GM12801 (cell line): ENCODE results near the gene WDR38.

Experiments used
- CTCF ChIP-seq: IDR thresholded peaks from one replicate; pipeline ENCODE4 v1.5.1; 2011; ENCODE audit warnings: control low read depth; ENCODE audit not compliant: insufficient read length; ENCODE audit errors: extremely low read depth

Gene WDR38

GRCh38 chr9:124828489-124829333, 24.5 kb upstream of the WDR38 start:
- TF ChIP-seq CTCF = no peak

DNA sequence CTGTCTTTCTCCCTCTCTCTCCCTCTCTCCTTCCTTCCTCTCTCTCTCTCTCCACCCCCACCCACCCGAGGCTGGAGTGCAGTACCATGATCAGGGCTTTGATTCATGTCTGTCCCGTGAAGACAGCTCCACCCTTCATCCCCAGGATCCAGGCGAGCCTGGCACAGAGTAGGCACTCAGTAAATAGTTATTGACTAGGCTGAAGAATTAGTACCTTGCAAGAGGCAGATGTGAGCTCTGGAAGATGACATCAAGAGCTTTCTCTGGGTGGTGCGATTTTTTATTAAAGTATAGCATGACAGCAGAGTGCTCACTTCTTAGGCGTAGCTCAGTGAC, 24.0 kb upstream of the WDR38 start:
- TF ChIP-seq CTCF = no peak

GRCh38 chr9:124830593-124830992, 22.7 kb upstream of the WDR38 start:
- no peak for TF ChIP-seq CTCF

- no peak for TF ChIP-seq CTCF
Measured at GRCh38 chr9:124831642-124832364, 21.5 kb upstream of the WDR38 start.

DNA sequence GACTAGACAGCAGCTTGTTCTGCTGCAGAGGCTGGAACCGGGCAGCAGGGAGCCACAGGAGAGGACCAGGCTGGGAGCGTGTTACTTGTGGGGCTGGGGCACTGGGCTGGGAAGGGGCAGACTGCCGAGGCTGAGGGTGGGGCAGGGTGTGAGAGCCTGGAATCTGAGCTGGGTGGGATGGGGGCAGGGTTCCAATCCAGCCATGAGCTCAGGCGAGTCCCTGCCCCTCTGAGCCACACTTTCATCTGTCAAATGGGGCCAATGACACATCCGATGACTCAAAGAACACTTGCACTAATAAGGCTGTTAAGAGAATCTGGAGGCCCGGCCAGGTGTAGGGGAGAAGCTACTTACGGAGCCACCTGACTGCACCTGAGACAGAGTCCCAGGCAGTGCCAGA, 18.7 kb upstream of the WDR38 start:
- TF ChIP-seq CTCF = no peak

GRCh38 chr9:124835026-124835557, 18.2 kb upstream of the WDR38 start:
- no peak for TF ChIP-seq CTCF

- no peak for TF ChIP-seq CTCF
Measured at GRCh38 chr9:124839612-124840299, 13.5 kb upstream of the WDR38 start.
